Body of pancreas (tissue), 4 donors: ENCODE results near the gene ADGRD1.

Experiments used
- CTCF ChIP-seq, 7 experiments: fragments of 450-650 bp in 4 of 7; fragments of 200-600 bp in 3 of 7; sonication (generic) in 3 of 7; IDR thresholded peaks; one replicate each; pipeline ENCODE4 v1.5.1; 2016 to 2019; ENCODE audit warnings: antibody characterized with exemption in 7 of 7
- POLR2A ChIP-seq, 3 donors: fragments of 450-650 bp; IDR thresholded peaks; one replicate each; pipeline ENCODE4 v1.6.1; 2016; ENCODE audit warnings: antibody characterized with exemption in 3 of 3, mild to moderate bottlenecking in 2 of 3

GRCh38 chr12:131151558-131152345, 198.0 kb downstream of the ADGRD1 start:
- no peak for TF ChIP-seq CTCF (IDR thresholded peaks at IDR 0.05)
- no peak for TF ChIP-seq POLR2A (IDR thresholded peaks at IDR 0.05)
